Endothelial cell of umbilical vein (primary cell): ENCODE measurements around the gene TERT.

Experiments
- EZH2 ChIP-seq: IDR thresholded peaks from 2 replicates; pipeline ENCODE4 v1.6.1; 2012; ENCODE audit warnings: borderline replicate concordance, low read depth, mild to moderate bottlenecking, moderate library complexity, low read length, inconsistent platforms; ENCODE audit not compliant: severe bottlenecking
- FOS ChIP-seq: IDR thresholded peaks from 2 replicates; pipeline ENCODE4 v1.6.1; 2011; ENCODE audit warnings: mild to moderate bottlenecking, low read length, moderate library complexity, borderline replicate concordance; ENCODE audit not compliant: insufficient read depth
- GATA2 ChIP-seq: IDR thresholded peaks from 2 replicates; pipeline ENCODE4 v1.7.0; 2011; ENCODE audit warnings: low read depth, mild to moderate bottlenecking, moderate library complexity, mixed read lengths, low read length; ENCODE audit not compliant: insufficient read length, insufficient read depth
- JUN ChIP-seq: IDR thresholded peaks from 2 replicates; pipeline ENCODE4 v1.6.1; 2011; ENCODE audit warnings: borderline replicate concordance, low read depth; ENCODE audit not compliant: insufficient read length, insufficient read depth
- MYC ChIP-seq: IDR thresholded peaks from one replicate; pipeline ENCODE4 v1.6.1; 2011; ENCODE audit warnings: mild to moderate bottlenecking, low read depth, low read length
- POLR2A ChIP-seq: IDR thresholded peaks from 2 replicates; pipeline ENCODE4 v1.6.1; 2012; ENCODE audit warnings: low read depth, mild to moderate bottlenecking, control low read depth, low read length
- POLR2AphosphoS5 ChIP-seq: IDR thresholded peaks from 2 replicates; pipeline ENCODE4 v1.6.1; 2012; ENCODE audit warnings: low read depth, mild to moderate bottlenecking, control low read depth, low read length, moderate library complexity; ENCODE audit not compliant: insufficient read depth
- TF ChIP-seq, protein P1 (sequence below), 2 donors: IDR thresholded peaks; 1 replicate in 1 of 2; 2 replicates in 1 of 2; pipeline ENCODE4 v1.5.1; 2011; ENCODE audit warnings: low read length in 2 of 2, mild to moderate bottlenecking in 2 of 2, moderate library complexity in 2 of 2, control low read depth in 1 of 2, inconsistent platforms in 1 of 2, low read depth in 1 of 2; ENCODE audit not compliant: insufficient read depth in 1 of 2; ENCODE audit errors: extremely low read depth in 1 of 2
- TF ChIP-seq, protein P2 (sequence below): IDR thresholded peaks from 2 replicates; pipeline ENCODE4 v1.6.1; 2011; ENCODE audit not compliant: insufficient read depth, insufficient read length

DNA sequence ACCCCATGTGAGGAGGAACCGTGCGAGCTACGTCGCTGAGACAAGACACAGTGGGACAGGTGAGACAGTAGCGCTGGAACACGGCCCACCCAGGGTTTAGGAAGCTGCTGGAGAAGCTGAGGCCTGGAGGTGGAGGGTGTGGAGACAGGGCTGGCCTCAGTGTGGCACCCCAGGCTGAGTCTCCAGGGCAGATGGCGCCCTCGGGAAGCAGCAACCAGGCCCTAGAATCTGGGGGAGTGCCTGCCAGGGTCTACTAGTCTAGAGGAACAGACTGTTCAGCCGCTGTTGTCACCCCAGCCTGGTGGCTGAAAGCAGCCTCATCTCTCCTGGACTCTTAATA is 4.6 kb upstream of the TERT start:
- TF ChIP-seq, protein P1, sequence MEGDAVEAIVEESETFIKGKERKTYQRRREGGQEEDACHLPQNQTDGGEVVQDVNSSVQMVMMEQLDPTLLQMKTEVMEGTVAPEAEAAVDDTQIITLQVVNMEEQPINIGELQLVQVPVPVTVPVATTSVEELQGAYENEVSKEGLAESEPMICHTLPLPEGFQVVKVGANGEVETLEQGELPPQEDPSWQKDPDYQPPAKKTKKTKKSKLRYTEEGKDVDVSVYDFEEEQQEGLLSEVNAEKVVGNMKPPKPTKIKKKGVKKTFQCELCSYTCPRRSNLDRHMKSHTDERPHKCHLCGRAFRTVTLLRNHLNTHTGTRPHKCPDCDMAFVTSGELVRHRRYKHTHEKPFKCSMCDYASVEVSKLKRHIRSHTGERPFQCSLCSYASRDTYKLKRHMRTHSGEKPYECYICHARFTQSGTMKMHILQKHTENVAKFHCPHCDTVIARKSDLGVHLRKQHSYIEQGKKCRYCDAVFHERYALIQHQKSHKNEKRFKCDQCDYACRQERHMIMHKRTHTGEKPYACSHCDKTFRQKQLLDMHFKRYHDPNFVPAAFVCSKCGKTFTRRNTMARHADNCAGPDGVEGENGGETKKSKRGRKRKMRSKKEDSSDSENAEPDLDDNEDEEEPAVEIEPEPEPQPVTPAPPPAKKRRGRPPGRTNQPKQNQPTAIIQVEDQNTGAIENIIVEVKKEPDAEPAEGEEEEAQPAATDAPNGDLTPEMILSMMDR (IDR thresholded peaks at IDR 0.05; ENCODE audit: extremely low read depth in 1 of 2, insufficient read depth in 1 of 2, low read depth in 1 of 2, low read length in 2 of 2) = no peak
- TF ChIP-seq POLR2A (no peak), POLR2AphosphoS5 (no peak), MYC (no peak), EZH2 (no peak), FOS (no peak), GATA2 (no peak), JUN (no peak)
- TF ChIP-seq, protein P2, sequence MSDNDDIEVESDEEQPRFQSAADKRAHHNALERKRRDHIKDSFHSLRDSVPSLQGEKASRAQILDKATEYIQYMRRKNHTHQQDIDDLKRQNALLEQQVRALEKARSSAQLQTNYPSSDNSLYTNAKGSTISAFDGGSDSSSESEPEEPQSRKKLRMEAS = no peak
